ENCODE data around the gene ETV6.

Gene ETV6

GRCh38 chr12:11667171-11667570 is 17.7 kb downstream of the ETV6 start:
- TF ChIP-seq SIN3A (IDR thresholded peaks at IDR 0.05; ENCODE audit: borderline replicate concordance, insufficient read depth, low read length) (no peak), POLR2AphosphoS5 (IDR thresholded peaks at IDR 0.05; ENCODE audit: low read depth, low read length) (no peak), REST (IDR thresholded peaks at IDR 0.05; ENCODE audit: insufficient read depth in 1 of 2, low read depth in 2 of 2, low read length in 2 of 2) (no peak), FOXP2 (optimal IDR thresholded peaks at IDR 0.05; ENCODE audit: borderline replicate concordance, extremely low read depth, extremely low read length, insufficient read depth) (no peak), TAF1 (IDR thresholded peaks at IDR 0.05; ENCODE audit: borderline replicate concordance, insufficient read depth, low read length) (no peak)

- TF ChIP-seq TAF1 (IDR thresholded peaks at IDR 0.05; ENCODE audit: borderline replicate concordance, insufficient read depth, low read length), result no peak
- TF ChIP-seq FOXP2 (optimal IDR thresholded peaks at IDR 0.05; ENCODE audit: borderline replicate concordance, extremely low read depth, extremely low read length, insufficient read depth), result no peak
- no peak for TF ChIP-seq SIN3A (IDR thresholded peaks at IDR 0.05; ENCODE audit: borderline replicate concordance, insufficient read depth, low read length)
- no peak for TF ChIP-seq REST (IDR thresholded peaks at IDR 0.05; ENCODE audit: insufficient read depth in 1 of 2, low read depth in 2 of 2, low read length in 2 of 2)
- TF ChIP-seq POLR2AphosphoS5 (IDR thresholded peaks at IDR 0.05; ENCODE audit: low read depth, low read length), result no peak
These were observed 19.1 kb downstream of the ETV6 start for GRCh38 chr12:11668611-11669010.

GRCh38 chr12:11669348-11669747 is 19.9 kb downstream of the ETV6 start:
- TF ChIP-seq TAF1 (IDR thresholded peaks at IDR 0.05; ENCODE audit: borderline replicate concordance, insufficient read depth, low read length) (no peak), SIN3A (IDR thresholded peaks at IDR 0.05; ENCODE audit: borderline replicate concordance, insufficient read depth, low read length) (no peak), FOXP2 (optimal IDR thresholded peaks at IDR 0.05; ENCODE audit: borderline replicate concordance, extremely low read depth, extremely low read length, insufficient read depth) (no peak), REST (IDR thresholded peaks at IDR 0.05; ENCODE audit: insufficient read depth in 1 of 2, low read depth in 2 of 2, low read length in 2 of 2) (no peak), POLR2AphosphoS5 (IDR thresholded peaks at IDR 0.05; ENCODE audit: low read depth, low read length) (no peak)

GRCh38 chr12:11672256-11673191 is 23.1 kb downstream of the ETV6 start:
- TF ChIP-seq FOXP2 (optimal IDR thresholded peaks at IDR 0.05; ENCODE audit: borderline replicate concordance, extremely low read depth, extremely low read length, insufficient read depth) (no peak), SIN3A (IDR thresholded peaks at IDR 0.05; ENCODE audit: borderline replicate concordance, insufficient read depth, low read length) (no peak), TAF1 (IDR thresholded peaks at IDR 0.05; ENCODE audit: borderline replicate concordance, insufficient read depth, low read length) (no peak), REST (IDR thresholded peaks at IDR 0.05; ENCODE audit: insufficient read depth in 1 of 2, low read depth in 2 of 2, low read length in 2 of 2) (no peak), POLR2AphosphoS5 (IDR thresholded peaks at IDR 0.05; ENCODE audit: low read depth, low read length) (no peak)
